Transverse colon (tissue), 4 donors: ENCODE data around the gene RND3.

Source experiments
- POLR2A ChIP-seq: fragments of 450-650 bp; IDR thresholded peaks from one replicate; pipeline ENCODE4 v1.6.1; 2016; ENCODE audit warnings: antibody characterized with exemption, mild to moderate bottlenecking, moderate library complexity
- POLR2AphosphoS5 ChIP-seq, 3 donors: sonication (generic); formaldehyde crosslinking; IDR thresholded peaks; one replicate each; pipeline ENCODE4 v1.6.1; 2016; ENCODE audit warnings: antibody characterized with exemption in 3 of 3
- TF ChIP-seq, protein P1 (sequence below), 5 experiments: fragments of 200-600 bp in 3 of 5; fragments of 450-650 bp in 2 of 5; sonication (generic) in 3 of 5; IDR thresholded peaks; 1 replicate in 2 of 5; 2 replicates in 3 of 5; pipeline ENCODE4 v1.5.1; 2016 to 2017; ENCODE audit warnings: antibody characterized with exemption in 5 of 5, inconsistent platforms in 3 of 5, mild to moderate bottlenecking in 2 of 5, moderate library complexity in 1 of 5

DNA sequence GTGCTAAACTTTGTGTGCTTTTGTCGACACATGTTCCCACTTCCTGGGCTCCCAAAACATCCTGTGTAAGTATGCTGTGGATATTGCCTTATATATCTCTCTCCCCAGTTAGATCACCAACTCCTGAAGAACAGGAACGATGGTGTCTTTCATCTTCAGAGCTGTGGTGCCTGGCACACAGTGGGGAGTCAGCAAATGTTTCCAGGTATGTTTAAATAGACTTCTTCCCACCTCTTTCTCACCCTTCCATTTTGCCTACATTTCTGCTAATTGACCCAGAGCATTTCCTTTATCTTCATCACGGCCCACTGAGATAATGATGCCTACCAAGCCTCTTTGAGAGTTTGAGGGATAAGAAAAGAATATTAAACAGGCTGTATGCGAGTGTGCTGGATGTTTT is 60.7 kb downstream of the RND3 start:
- TF ChIP-seq, protein P1, sequence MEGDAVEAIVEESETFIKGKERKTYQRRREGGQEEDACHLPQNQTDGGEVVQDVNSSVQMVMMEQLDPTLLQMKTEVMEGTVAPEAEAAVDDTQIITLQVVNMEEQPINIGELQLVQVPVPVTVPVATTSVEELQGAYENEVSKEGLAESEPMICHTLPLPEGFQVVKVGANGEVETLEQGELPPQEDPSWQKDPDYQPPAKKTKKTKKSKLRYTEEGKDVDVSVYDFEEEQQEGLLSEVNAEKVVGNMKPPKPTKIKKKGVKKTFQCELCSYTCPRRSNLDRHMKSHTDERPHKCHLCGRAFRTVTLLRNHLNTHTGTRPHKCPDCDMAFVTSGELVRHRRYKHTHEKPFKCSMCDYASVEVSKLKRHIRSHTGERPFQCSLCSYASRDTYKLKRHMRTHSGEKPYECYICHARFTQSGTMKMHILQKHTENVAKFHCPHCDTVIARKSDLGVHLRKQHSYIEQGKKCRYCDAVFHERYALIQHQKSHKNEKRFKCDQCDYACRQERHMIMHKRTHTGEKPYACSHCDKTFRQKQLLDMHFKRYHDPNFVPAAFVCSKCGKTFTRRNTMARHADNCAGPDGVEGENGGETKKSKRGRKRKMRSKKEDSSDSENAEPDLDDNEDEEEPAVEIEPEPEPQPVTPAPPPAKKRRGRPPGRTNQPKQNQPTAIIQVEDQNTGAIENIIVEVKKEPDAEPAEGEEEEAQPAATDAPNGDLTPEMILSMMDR (IDR thresholded peaks at IDR 0.05), result no peak
- no peak for TF ChIP-seq POLR2AphosphoS5 (IDR thresholded peaks at IDR 0.05)
- TF ChIP-seq POLR2A, result no peak
